Fibroblast of skin of left biceps (primary cell): ENCODE data around the gene DBNL.

Experiments
- DNase-seq, 2 experiments: peaks; one replicate each; pipeline ENCODE4 v3.0.0-alpha.2; 2013; ENCODE audit warnings: low read depth in 2 of 2

DBNL gene

DNA sequence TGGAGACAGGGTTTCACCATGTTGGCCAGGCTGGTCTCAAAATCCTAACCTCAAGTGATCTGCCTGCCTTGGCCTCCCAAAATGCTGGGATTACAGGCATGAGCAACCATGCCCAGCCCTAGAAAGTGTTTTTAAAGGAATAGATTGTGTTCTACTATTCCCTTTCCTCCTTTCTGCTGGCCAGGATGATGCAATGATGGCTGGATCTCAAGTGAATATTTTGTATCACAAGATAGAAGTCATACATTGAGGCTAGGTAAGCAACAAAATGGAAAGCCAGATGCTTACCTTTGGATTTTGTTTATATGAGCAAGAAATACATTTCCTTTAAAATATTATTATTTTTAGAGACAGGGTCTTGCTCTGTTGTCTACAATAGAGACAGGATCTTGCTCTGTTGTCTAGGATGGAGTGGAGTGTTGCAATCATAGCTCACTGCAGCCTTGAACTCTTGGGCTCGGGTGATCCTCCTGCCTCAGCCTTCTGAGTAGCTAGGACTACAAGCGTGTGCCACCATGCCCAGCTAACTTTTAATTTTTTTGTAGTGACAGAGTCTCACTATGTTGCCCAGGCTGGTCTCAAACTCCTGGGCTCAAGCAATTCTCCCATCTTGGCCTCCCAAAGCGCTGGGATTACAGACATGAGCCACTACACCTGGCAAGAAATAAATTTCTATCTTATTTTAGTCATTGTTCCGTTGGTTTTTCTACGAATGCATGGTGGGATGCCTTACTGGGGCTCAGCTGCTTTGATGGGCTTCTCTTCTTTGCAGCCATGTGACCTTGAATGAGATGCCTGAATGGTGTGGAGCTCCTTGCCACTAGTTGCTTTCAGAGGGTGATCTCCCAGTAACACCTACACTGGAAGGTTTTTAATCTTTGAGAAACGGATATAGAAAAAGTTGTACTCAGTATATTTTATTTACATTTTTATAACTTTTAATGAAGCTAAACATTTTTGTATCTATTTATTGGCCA, 53.9 kb downstream of the DBNL start:
- no peak for DNase-seq

DNA sequence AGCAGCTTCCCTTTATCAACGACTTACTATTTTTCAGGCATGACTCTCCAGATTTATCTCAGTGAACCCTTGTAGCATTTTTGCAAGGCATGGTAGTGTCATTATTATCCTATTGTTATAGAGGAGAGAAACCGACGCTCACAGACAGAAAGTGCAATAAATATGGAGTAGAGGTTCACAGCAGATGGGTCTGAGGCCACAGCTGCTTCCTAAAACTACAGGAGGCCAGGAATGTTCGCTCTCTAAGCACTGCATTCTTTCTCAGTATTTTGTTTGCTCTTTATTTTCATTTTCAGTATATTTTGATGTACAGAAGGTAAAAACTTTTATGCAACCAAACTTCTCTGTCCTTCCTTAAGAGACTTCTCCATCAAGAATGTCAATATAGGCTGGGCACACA, 55.2 kb downstream of the DBNL start:
- DNase-seq = no peak

DNA sequence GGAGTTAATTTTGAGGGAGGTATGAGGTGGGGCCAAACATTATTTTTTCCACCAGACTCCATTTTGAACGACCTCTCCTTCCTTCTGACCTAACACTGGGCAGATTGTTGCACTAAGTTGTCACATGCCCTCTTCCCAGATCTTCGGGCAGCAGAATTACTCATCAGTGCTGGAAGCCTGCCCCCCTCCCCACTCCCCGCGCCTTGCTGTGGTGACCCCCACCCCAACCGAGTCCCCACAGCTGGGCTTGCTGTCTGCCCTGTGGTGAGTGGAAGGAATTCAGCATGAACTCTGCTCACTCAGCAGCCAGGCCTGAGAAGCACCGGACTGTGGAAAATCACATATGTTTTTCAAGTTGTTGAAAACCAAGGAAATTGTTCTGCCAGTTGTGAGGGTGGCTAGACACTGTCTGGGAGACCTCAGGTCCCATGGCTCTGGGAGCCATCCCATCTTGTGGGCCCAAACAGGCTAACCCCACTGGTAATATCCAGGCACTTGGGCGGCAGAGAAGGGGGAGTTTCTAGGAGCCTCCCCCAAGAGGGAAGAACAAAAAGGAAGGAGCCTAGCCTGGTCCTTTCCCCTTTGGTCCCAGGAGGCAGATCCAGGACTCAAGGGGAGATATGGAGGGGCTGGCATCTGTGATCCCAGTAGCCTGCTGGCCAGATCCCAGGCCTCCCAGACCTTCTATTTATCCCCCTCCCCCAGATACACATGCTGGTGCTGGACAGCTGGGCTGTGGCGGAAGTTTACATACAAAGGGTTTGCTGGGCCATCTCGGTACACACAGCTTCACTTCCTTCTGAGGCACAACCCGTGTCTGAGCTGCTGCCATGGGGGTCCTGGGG, 56.2 kb downstream of the DBNL start:
- DNase-seq = no peak

DNA sequence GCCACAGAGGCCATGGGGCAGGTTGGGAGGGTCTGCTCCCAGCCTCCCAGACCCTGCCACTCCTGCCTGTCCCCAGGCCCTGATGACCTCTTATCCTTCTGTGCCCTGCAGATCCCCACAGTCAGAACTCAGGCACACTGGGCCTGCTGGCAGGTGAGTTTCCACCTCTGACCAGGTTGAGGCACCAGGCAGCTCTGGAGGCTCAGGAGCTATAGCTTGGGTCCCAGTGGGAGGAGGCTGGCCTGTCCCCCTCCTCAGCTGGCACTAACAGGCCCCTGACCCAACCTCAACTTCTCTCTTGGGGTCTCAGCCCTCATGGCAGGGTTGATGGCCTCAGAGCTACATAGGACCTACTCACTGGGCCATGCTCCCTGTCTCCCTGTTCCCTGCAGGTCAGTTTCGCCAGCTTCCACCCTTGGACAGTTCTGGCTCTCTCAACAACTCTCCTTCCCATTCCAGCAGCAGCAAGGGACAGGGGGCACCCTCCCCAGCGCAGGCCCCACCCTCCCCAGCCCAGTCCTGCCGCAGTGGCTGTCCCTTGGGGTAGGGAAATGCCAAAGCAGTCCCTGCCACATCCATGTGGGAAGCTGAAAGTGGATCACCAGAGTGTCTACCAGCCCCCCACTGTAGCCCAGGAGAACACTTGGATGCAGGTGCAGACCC, 56.9 kb downstream of the DBNL start:
- no peak for DNase-seq

DNA sequence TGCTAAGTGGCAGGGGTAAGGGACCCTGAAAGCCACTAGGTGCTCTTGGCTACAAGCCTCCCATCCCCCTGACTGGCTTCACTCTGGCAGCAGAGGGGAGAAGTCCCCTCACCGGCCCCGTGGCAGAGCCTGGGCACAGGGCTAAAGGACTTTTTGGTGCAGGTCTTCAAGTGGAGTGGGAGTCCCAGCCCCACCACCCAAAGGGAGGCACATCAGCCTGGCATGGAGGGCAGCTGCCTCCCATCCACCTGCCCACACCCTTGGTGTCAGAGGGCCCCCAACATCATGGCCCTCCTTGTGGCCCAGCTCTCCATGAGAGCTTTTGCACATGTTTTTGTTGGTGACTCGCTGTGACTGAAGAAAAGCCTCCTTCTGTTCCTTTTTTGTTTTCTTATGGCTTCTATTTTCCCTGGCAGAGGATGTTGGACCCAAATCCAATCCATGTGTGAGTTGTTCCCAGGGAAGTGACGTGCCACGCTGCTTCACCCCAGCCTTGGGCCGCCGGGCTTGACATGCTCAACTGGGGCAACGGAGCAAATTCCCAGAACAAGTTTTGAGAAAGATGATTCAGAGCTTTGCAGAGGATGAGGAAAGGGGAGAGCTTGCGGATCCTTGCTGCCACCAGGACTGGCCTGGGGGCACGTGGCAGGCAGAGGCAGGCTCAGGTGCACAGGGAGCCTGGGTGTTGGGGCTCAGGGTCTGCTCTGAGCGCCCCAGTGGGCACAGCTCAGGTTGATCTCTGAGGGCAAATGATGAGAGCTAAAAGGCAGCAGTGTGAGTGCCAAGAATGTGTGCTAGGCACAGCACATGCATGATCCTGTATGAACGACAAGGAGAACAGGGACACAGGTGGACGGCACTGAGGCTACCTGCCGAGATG, 57.7 kb downstream of the DBNL start:
- no peak for DNase-seq

DNA sequence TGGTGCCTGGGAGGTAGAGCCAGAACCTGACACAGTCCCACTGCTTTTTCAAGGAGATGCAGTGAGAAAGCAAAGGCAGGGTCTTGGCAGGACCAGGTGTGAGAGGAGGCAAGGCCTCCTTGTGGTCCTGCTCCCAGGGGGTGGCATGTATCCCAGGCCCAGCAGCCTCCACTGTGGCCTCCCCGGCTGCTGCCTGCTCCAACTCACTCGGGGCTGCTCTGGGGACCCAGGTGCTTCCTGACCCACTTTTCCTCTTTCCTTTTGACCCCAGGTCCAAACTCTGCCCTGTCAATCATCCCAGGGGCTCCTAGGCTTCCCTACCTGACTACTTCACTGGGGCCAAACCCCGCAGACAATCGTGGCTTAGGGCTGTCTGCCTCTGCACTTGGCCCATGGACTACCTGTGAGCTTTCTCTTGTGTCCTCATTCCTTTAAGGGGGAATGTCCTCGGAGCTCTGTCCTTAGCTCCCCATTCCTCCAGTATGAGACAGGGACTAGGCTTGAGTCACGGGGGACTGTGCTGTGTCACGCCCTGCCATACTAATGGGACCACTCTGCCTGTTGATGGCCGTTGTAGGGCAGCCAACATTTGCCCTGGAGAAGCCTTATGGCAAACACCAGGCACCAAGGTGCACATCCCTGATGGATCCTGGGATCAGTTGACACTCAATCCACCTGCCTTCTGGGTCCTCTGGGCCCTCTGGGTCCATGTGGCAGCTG, 58.5 kb downstream of the DBNL start:
- DNase-seq = no peak

DNA sequence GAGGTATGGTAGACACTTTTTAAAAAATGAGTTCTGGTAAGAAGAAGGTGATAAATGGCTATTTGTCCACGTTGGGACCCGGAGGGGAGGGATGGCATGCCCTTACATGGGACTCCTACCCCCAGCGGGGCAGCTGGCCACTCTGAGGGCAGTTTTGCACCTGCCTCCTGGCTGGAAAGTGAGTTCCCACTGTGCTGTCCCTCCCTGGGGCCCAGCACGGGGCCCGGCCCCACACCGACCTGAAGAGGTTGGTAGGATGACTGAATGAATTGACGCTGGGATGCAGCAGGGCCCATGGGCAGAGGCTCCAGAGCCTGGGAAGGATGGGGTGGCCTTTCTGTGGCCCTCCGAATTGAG, 59.0 kb downstream of the DBNL start:
- DNase-seq = no peak

DNA sequence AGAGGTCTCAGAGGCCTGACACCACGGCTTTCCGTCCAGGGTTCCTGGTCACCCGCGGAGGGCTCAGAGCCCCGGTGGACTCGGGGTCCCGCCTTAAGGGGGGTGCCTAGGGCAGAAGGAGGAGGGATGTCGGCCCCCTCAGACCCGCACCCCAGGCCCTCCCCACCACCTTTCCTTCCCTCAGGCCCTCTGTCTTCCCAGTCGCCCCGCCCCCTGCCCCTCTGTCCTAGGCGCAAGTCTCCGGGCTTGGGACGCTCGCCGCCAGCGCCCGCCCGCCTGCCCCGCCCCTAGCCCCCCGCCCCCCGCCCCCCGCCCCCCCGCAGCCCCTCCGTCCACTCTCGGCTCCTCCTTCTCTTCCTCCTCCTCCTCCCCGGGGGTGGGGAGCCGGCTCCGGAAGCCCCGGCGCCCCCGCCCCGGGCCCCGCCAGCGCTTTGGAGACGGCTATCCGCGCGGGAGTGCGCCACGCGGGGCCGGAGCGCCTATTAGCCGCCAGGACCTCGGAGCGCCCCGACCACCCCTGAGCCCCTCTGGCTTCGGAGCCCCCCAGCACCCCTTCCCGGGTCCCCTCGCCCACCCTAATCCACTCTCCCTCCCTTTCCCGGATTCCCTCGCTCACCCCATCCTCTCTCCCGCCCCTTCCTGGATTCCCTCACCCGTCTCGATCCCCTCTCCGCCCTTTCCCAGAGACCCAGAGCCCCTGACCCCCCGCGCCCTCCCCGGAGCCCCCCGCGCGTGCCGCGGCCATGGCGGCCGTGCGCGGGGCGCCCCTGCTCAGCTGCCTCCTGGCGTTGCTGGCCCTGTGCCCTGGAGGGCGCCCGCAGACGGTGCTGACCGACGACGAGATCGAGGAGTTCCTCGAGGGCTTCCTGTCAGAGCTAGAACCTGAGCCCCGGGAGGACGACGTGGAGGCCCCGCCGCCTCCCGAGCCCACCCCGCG, 59.7 kb downstream of the DBNL start, which contains the start of gene AEBP1:
Gene AEBP1, plus strand, starts transcription at position 423 of the 937 bp plus-strand sequence. Its CDS starts 321 bp downstream, at position 744.
- DNase-seq = no peak

DNA sequence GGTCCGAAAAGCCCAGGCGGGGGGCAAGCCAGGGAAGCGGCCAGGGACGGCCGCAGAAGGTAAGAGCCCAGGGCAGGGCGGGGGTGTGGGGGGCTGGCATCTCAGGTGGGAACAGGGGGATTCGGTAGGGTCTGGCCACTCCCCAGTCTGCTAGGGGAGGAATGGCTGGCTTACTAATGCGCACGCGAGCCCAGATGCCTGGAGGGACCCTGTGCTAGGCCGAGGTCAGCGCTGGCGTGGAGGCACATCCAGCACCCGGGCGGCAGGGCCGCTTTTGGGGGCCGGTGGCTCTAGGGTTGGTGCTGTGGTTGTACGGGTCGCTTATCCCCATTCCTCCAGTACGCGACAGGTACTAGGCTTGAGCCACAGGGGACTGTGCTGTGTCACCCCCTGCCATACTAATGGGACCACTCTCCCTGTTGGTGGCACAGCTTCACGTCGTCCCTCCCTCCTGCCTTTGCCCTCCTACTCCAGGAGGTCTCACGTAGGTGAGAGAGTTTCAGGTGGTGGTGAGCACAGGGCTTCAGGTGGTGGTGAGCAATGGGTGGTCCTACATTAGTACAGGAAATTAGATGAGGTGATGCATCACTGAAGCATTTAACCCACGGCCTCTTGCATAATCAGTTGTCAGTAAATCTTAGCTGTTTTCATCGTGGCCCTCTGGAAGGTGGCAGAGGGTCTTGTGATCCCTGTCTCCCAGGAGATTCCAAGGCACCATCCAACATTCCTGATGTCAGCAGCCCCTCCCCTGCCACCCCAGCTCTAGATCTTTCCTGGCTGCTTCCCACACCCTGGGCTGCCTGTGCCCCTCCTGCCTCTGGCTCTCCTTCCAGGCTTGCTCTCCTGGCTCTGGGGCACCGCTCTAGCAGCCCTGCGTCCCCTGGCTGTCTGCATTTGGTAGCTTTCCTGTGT, 60.6 kb downstream of the DBNL start:
- no peak for DNase-seq

DNA sequence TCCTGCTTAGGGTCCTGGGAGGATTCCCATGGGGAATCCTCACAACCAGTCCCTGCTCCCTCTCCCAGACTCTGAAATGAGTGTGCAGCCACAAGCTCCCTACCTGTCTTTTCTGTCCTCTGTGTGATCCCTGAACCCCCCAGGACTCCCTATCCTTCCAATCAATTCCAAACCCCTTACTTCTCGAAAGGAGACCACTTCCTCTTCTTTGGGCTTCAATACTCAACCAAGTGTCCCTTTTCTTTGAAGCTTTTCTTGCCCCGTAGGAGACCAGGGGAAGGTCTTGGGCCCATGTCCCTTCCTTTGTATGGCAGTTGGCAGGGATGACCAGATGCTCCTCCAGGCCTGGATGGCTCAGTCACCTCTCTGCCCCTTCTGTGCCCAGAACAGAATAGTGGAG, 61.3 kb downstream of the DBNL start:
- no peak for DNase-seq

DNA sequence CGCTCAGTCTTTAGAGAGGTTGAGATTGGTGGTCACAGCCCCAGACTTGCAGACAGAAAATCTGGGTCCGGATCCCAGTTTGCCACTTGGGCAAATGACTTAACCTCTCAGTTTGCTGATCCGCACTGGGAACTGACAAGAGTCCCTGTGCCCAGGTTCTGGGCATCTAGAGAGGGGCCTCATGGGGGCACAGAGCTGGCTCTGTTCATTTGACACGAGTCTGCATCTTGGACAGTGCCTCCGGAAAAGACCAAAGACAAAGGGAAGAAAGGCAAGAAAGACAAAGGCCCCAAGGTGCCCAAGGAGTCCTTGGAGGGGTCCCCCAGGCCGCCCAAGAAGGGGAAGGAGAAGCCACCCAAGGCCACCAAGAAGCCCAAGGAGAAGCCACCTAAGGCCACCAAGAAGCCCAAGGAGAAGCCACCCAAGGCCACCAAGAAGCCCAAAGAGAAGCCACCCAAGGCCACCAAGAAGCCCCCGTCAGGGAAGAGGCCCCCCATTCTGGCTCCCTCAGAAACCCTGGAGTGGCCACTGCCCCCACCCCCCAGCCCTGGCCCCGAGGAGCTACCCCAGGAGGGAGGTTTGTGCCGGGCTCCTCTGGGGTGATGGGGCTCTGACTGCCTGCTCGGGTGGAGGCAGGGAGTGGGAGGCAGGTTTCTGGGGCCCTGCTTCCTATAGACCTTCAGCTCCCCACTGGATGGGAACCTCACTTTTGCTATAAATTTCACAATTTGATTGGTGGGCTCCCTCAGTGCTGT, 62.0 kb downstream of the DBNL start:
- DNase-seq = no peak

DNA sequence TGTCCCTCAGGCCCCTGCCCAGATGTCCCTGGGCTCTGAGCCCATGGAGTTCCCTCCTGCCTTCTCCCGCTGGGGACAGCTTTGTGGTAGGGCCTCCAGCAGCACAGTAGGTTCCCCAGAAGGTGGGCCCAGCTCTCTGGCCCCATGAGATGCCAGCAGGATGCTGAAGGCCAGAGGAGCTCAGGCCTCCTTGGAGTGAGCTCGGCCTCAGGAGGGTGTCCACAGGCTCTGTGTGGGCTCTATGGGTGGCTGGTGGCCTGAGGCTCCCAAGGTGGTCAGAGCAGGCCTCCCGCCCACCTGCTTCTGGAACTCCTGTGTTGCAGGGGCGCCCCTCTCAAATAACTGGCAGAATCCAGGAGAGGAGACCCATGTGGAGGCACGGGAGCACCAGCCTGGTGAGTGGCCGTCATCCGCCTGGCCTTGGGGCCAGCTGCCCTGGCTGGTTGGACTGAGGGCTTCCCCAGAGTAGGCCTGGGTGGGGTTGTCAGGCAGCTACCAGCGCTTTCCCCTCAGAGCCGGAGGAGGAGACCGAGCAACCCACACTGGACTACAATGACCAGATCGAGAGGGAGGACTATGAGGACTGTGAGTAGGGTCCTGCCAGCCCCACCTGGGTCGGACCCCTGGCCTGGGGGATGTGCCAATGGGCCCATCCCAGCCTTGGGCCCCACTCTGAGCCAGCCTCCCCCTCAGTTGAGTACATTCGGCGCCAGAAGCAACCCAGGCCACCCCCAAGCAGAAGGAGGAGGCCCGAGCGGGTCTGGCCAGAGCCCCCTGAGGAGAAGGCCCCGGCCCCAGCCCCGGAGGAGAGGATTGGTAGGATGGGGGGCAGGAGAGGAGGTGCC, 62.8 kb downstream of the DBNL start:
- DNase-seq = no peak

DNA sequence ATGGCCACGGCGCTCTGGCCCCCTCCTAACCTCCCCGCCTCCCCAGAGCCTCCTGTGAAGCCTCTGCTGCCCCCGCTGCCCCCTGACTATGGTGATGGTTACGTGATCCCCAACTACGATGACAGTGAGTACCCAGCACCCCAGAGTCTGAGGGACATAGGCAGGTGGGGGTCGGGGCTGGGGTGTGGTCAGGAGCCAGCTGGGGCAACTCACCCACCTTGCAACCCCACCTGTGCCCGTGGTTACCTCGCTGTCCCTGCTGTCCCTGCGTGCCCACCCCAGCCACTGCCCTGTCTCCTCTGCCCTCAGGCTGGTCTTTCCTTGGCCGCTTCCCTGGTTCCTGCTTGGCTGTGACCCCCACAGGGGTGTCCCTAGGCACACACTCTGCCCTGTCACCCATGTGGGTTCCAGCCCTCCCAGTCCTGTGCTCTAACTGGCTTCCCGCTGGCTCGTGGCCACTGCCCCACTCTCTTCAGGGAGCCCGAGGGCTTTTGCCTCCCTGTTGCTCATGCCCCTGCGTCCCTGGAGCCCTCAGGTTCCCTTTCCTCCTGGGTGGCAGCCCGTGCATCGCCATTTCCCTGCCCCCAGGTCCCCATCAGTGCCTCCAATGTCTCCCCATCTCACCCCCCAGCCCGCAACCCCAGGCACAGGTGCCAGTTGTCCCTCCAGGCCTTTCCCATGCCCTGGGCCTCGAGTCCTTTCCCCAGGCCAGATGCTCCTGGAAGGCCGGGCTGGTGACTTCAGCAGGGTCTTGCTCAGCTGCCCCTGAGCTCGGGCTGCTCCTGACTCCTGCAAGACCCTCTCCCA, 63.7 kb downstream of the DBNL start:
- DNase-seq = no peak

DNA sequence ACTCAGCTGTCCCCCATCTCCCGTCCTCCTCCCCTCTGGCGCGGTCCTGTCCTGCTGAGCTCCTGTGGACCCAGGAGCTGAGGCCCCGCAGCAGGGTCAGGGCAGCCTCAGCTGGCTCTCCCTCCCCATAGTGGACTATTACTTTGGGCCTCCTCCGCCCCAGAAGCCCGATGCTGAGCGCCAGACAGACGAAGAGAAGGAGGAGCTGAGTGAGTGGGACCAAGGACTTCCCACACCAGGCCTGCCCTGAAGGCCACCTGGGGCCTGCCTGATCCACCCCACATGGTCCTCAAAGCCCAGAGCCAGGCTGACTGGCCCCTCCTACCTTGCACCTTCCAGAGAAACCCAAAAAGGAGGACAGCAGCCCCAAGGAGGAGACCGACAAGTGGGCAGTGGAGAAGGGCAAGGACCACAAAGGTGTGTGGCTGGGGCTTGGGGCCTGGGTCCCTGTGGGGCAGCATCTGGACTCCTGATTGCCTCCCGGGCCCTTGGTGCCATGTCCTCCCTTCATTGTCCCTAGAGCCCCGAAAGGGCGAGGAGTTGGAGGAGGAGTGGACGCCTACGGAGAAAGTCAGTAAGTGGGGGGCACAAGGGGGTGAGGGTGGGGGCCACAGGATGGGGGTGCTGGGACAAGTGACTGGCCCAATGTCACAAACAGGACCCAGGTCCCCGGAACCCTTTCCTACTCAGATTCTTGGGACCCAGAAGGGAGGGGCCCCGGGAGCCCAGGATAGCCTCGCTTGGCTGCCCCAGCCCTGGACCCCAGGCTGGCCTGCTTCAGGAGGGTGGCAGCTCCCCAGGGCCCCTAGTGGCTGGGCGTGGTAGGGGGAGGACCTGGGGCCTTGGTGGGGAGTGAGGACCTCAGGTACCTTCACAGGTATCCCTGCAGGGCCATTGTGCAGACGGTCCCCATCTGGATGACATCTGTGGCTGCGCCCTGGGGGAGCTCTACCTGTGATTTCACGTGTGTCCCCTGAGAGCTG, 64.6 kb downstream of the DBNL start:
- DNase-seq = no peak

DNA sequence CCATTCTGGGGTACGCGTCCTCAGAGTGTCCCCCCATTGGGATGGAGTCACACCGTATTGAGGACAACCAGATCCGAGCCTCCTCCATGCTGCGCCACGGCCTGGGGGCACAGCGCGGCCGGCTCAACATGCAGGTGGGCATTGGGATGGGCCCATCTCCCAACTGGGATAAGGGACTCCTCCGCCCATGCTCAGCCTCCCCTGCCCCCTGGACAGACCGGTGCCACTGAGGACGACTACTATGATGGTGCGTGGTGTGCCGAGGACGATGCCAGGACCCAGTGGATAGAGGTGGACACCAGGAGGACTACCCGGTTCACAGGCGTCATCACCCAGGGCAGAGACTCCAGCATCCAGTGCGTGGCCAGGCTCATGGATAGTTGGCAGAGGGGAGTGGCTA, 65.5 kb downstream of the DBNL start:
- DNase-seq = no peak
